ENCODE data around the gene TESK2.

GRCh38 chr1:45503462-45504360 lies 12.7 kb upstream of the TESK2 start:
- TF ChIP-seq CBX8 (IDR thresholded peaks at IDR 0.05; ENCODE audit: borderline replicate concordance, low read depth, low read length) = no peak
- TF ChIP-seq SIN3A (conservative IDR thresholded peaks at IDR 0.05 in 1 of 2, IDR thresholded peaks at IDR 0.05 in 1 of 2; ENCODE audit: low read depth in 1 of 2, low read length in 2 of 2) = no peak
- TF ChIP-seq SUZ12 (IDR thresholded peaks at IDR 0.05; ENCODE audit: low read length) = no peak
- no peak for TF ChIP-seq CTCF (IDR thresholded peaks at IDR 0.05; ENCODE audit: control extremely low read depth in 1 of 3, insufficient read depth in 1 of 3, low read depth in 1 of 3, low read length in 3 of 3)
- TF ChIP-seq YY1 (IDR thresholded peaks at IDR 0.05; ENCODE audit: low read depth, low read length) = no peak
- no peak for TF ChIP-seq POLR2A (IDR thresholded peaks at IDR 0.05; ENCODE audit: control extremely low read depth in 1 of 2, low read depth in 2 of 2, low read length in 2 of 2)
- TF ChIP-seq TBP (IDR thresholded peaks at IDR 0.05; ENCODE audit: low read depth, low read length) = no peak
- no peak for TF ChIP-seq BCL11A (IDR thresholded peaks at IDR 0.05; ENCODE audit: low read depth in 2 of 2, low read length in 2 of 2)
- no peak for TF ChIP-seq HDAC6 (IDR thresholded peaks at IDR 0.05; ENCODE audit: low read depth, low read length)
- TF ChIP-seq SRF (IDR thresholded peaks at IDR 0.05; ENCODE audit: low read depth, low read length) = no peak
- no peak for TF ChIP-seq NANOG (IDR thresholded peaks at IDR 0.05; ENCODE audit: insufficient read depth, low read depth, low read length, poor library complexity, severe bottlenecking)
